NCI-H524 treated with DMSO at 0.1 percent for 48 hours (cell line): Measurements from ENCODE around the gene DCBLD1.
"Not testable (repeated sequence)": the region's sequence is repeated elsewhere in the genome, so short reads cannot be mapped to it uniquely, and the experiment has no call there.

Experiments used
- DNase-seq: peaks from one replicate; lab custom pipeline; 2025; lab: John Stamatoyannopoulos, UW

The DCBLD1 gene

DNA sequence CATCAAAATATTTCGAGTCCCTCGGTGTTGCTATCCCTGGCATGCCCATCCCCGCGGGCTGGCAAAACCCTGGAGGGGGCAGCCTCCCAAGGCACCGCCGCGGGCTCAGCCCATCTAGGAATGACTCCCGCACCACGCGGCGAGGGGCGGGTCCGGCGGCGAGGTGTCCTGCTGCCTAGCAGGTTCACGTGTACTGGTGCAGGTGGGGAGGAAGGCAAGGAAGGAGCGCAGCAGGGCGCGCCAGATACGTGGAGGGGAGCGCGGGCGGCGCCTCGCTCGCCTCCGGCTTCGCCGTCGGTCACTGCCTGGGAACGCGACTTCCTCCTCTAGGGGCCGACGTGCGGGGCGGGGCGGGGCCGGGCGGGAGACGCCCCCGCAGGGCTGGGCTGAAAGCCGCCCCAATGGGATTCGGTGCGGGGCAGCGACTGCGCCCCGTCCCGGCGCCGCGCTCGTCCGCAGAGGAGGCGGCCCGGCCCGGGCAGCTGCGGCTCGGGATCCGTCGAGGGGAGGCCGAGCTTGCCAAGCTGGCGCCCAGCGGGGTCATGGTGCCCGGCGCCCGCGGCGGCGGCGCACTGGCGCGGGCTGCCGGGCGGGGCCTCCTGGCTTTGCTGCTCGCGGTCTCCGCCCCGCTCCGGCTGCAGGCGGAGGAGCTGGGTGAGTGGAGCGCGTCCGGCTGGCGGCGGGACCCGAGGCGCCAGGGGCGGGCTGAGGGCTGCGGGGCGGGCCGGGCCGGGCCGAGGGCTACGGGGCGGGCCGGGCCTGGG lies at the start of gene DCBLD1:
DCBLD1 (plus strand) TSS at position 435 of the 764 bp plus-strand sequence; CDS start at position 543, 108 bp downstream.
- no peak for DNase-seq

- no peak for DNase-seq
These were observed 41.6 kb upstream of the DCBLD1 start for GRCh38 chr6:117440706-117441525.

- no peak for DNase-seq
These were observed 40.6 kb upstream of the DCBLD1 start for GRCh38 chr6:117441824-117442264.

DNA sequence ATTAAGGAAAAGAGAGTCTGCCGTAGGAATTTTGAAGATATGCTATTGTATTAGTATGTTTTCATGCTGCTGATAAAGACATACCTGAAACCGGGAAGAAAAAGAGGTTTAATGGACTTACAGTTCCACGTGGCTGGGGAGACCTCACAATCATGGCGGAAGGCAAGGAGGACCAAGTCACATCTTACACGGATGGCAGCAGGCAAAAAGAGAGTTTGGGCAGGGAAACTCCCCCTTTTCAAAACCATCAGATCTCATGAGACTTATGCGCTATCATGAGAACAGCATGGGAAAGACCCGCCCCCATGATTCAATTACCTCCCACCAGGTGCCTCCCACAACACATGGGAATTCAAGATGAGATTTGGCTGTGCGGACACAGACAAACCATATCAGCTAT lies 40.2 kb upstream of the DCBLD1 start:
- not testable (repeated sequence) for DNase-seq

DNA sequence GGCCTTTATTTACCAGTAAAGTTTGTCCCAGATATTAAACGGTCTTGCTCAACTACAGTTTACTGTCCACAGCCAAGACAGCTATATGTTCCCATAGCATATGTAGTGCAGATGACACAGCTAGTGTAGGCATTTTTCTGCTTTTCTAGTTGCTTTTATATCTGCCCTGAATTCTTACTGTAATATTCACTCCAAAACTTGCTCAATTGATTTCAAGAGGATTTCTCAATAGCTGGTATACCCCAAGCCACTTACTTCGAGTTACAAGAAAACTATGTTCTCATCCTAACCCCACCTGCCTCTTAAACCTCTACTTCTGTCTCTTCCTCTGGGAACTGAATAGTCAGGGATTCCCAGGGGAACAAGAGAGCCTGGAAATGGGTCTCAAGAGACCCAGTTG lies 37.9 kb upstream of the DCBLD1 start:
- no peak for DNase-seq

DNA sequence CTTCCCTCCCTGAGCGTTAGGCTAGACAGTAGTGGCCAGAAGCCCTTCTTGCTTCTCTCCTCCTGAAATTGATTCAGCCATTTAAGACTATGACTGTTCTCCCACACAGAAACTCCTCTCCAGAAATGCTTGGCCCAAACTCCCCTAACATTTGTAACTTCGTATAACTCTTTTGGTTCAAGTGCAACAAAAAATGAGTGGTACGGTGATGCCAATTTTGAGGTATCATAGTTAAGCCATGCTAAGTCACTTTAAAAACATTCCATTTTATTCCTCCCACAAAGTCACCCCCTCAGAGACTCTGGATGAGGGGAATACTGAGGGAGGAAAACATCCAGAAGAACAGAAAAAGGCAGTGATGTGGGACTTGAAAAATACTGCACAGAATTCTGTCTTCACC lies 35.6 kb upstream of the DCBLD1 start:
- DNase-seq: no peak

GRCh38 chr6:117448011-117448410 lies 34.5 kb upstream of the DCBLD1 start:
- no peak for DNase-seq

GRCh38 chr6:117448732-117449485 lies 33.6 kb upstream of the DCBLD1 start:
- no peak for DNase-seq

- DNase-seq: peak; percentile 20
These were observed 32.7 kb upstream of the DCBLD1 start for GRCh38 chr6:117449549-117450439.

GRCh38 chr6:117451671-117452070 lies 30.8 kb upstream of the DCBLD1 start:
- no peak for DNase-seq

- DNase-seq: no peak
These were observed 26.2 kb upstream of the DCBLD1 start for GRCh38 chr6:117456250-117456649.

- no peak for DNase-seq
These were observed 25.5 kb upstream of the DCBLD1 start for GRCh38 chr6:117456998-117457397.

GRCh38 chr6:117459204-117459944 lies 23.1 kb upstream of the DCBLD1 start:
- no peak for DNase-seq

DNA sequence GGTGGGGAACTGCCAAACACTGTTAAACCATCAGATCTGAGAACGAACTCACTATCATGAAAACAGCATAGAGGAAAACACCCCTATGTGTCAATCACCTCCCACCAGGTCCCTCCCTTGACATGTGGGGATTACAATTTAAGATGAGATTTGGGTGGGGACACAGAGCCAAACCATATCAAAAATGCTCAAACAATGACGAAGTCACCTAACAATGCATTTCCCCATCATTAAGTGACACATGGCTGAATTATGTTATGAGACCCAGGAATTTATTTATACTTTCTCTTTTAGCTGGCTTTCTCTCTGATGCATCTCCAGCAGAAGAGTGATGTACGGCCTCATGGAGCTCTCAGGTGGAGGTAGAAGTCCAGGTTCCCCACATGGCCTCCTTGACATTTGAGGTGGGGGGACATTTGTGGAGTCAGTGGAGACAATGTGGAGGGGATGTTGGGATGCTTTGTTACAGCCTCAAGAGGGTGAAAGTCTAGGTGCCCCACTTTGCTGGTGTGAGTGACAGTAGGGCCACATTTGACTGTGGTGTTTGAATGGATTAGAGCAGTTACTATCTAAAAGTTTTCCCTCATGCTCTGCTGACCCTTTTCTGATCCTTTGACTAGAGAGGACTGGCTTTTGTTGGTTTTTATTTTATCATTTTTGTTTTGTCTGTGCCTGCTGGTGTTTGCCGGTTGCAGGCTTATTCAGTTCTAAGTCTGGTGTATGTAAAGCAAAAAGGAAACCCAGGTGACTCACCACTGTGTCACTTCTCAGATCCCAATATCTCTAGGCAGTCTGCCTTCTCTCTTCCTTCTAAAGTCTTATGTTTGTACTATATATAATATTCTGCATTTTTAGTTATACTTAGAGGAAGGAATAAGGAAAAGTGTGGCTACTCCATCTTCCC lies 18.5 kb upstream of the DCBLD1 start:
- no peak for DNase-seq

DNA sequence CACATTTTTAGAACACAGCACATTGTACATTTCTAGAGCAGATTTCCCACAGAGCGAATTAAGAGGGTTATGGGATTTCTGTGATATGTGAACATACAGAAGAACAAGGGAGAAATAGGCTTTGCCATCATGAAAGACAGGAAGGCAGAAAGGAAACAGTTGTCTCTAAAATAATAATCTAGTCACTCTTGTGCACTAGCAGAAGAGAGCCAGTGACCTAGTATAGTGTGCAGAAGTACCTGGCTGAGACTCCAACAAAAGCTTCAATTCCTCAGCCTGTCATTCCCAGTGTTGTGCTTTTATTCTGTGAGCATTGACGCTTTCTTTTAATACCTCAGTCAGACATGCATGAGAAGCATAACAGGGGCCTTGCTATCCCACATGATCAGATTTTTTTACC lies 17.8 kb upstream of the DCBLD1 start:
- no peak for DNase-seq

DNA sequence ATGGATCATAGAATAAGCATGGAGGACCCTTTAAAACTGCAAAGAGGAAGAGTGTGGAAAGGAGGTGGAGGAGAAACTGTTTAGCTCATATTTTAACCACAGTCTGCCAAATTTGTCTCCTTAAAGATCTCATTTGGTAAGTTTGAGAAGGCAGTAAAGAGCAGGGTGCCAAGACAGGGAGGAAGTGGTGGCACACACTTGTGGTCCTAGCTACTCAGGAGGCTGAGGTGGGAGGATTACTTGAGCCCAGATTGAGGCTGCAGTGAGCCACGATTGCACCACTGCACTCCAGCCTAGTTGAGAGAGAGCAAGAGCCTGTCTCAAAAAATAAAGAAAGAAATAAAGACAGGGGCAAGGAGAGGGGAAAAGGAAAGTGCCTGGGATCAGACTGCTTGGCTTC lies 16.8 kb upstream of the DCBLD1 start:
- DNase-seq: no peak

DNA sequence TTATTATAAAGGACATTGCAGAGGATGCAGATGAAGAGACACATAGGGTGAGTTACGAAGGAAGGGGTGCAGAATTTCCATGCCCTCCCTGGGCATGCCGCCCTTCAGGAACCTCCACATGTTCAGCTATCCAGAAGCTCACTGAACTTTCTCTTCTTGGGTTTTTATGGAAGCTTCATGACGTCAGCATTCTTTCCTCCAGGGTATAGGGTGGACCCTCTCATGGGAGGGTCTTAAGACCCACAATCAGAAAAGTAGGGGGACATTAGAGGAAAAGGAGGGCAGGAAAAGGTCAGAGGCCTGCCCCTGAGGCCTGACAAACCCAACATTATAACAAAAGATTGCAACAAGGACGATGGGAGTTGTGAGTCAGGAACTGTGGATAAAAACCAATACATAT lies 14.6 kb upstream of the DCBLD1 start:
- no peak for DNase-seq

DNA sequence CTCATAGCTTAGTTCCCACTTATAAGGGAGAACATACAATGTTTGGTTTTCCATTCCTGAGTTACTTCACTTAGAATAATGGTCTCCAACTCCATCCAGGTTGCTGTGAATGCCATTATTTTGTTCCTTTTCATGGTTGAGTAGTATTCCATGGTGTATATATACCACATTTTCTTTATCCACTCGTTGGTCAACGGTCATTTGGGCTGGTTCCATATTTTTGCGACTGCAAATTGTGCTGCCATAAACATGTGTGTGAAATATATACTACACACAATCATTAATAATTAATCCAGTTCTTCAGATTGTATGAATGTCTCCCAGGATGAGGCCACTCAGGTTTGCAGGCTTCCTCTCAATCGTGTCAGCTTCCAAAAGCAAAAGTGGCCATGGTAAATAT lies 13.9 kb upstream of the DCBLD1 start:
- not testable (repeated sequence) for DNase-seq

DNA sequence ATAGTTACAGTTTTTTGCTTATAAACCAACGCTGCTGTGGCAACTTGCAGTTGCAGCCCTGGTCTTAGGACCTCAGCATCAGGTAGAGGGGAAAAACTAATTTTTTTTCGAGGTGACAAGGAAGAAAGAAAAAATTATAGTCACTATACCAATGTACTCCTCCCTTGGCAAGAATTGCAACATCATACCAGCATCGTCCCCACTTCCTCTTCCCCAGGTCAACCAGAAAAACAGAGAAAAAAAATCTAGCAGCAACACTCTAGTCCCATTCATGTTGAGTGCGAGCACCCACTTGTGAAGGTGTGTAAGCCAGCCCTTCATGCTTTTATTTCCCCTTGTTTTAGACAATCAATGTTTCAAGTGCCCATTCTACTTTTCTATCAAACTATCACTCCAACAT lies 13.1 kb upstream of the DCBLD1 start:
- no peak for DNase-seq

- no peak for DNase-seq
These were observed 12.7 kb upstream of the DCBLD1 start for GRCh38 chr6:117469791-117470190.
